ENCODE measurements around the gene MED13. TPM values are rescaled to one million over a fixed set of nuclear protein-coding genes. Genes with fewer than 3 reads are reported as not detected.

The MED13 gene
- total RNA-seq, 1 experiment from 2014 or later = 96.0 TPM

- no peak for ATAC-seq
- H4K20me1 ChIP-seq (ENCODE audit: insufficient read depth) = peaks cover 21% of the 10 kb centered on the region; the same call in 1 of the 2 replicates
- H3K27ac ChIP-seq (ENCODE audit: low read depth, low read length) = no peak overlapping the region
- TF ChIP-seq FOSL1 (IDR thresholded peaks at IDR 0.05; ENCODE audit: low read depth) (no peak), ZFX (IDR thresholded peaks at IDR 0.05) (no peak), CTCF (IDR thresholded peaks at IDR 0.05 in 2 of 3, conservative IDR thresholded peaks at IDR 0.05 in 1 of 3; ENCODE audit: borderline replicate concordance in 1 of 3, insufficient read depth in 1 of 3, low read depth in 2 of 3, low read length in 2 of 3) (no peak), JUND (IDR thresholded peaks at IDR 0.05) (no peak), EZH2 (IDR thresholded peaks at IDR 0.05) (no peak), POLR2AphosphoS5 (IDR thresholded peaks at IDR 0.05; ENCODE audit: low read depth, low read length) (no peak), ELF1 (IDR thresholded peaks at IDR 0.05; ENCODE audit: borderline replicate concordance, low read depth) (no peak), CEBPB (IDR thresholded peaks at IDR 0.05; ENCODE audit: low read depth) (no peak), EZH2phosphoT487 (IDR thresholded peaks at IDR 0.05; ENCODE audit: borderline replicate concordance) (no peak), POLR2A (IDR thresholded peaks at IDR 0.05; ENCODE audit: borderline replicate concordance, extremely low read depth, insufficient read depth, insufficient read length) (no peak), YY1 (IDR thresholded peaks at IDR 0.05; ENCODE audit: extremely low read depth, insufficient replicate concordance, low read depth, low read length) (no peak), RAD21 (IDR thresholded peaks at IDR 0.05; ENCODE audit: low read depth) (no peak), ATF3 (IDR thresholded peaks at IDR 0.05) (no peak), MAX (IDR thresholded peaks at IDR 0.05) (no peak), SRF (IDR thresholded peaks at IDR 0.05; ENCODE audit: low read depth) (no peak), EGR1 (IDR thresholded peaks at IDR 0.05; ENCODE audit: low read depth) (no peak), CBX3 (IDR thresholded peaks at IDR 0.05; ENCODE audit: low read depth) (no peak), TCF7L2 (IDR thresholded peaks at IDR 0.05; ENCODE audit: borderline replicate concordance, extremely low read depth, insufficient read depth, insufficient read length) (no peak), SP1 (IDR thresholded peaks at IDR 0.05; ENCODE audit: low read depth) (no peak), REST (IDR thresholded peaks at IDR 0.05; ENCODE audit: low read depth) (no peak)
- ChIA-PET POLR2A (no interaction called here), RAD21 (ENCODE audit: low non-redundant PET in 1 of 2, low total read pairs in 2 of 2, uncharacterized antibody in 2 of 2, unreplicated experiment in 2 of 2) (no interaction called here), CTCF (no interaction called here)
- peaks cover 97% of the 10 kb centered on the region for H3K79me2 ChIP-seq (ENCODE audit: insufficient read depth, low read length)
- DNase-seq (ENCODE audit: low read depth, low spot score) = no peak
- no peak overlapping the region for H2AFZ ChIP-seq (ENCODE audit: low read depth, low read length, poor library complexity, severe bottlenecking)
- H3K27me3 ChIP-seq (ENCODE audit: insufficient read depth, low read length) = no peaks in the 10 kb centered on the region
- no peak overlapping the region for H3K4me3 ChIP-seq (replicated peaks in 1 of 2; ENCODE audit: low read depth in 1 of 2, low read length in 2 of 2)
- BruUV-seq (replicated peaks) = no TSS peak
- no peaks in the 10 kb centered on the region for H3K4me1 ChIP-seq (ENCODE audit: control insufficient read depth in 1 of 2, insufficient read depth in 2 of 2, low read length in 2 of 2)
- no peaks in the 10 kb centered on the region for H3K9me2 ChIP-seq (ENCODE audit: insufficient read depth)
- H3K4me2 ChIP-seq (ENCODE audit: low read length) = no peak overlapping the region
- no peaks in the 10 kb centered on the region for H3K9me3 ChIP-seq (ENCODE audit: control insufficient read depth in 1 of 2, insufficient read depth in 1 of 2, low read depth in 1 of 2, low read length in 2 of 2)
- no peak overlapping the region for H3K9ac ChIP-seq (ENCODE audit: low read length)
- H3K36me3 ChIP-seq (ENCODE audit: control insufficient read depth in 1 of 2, insufficient read depth in 2 of 2, low read length in 2 of 2) = peaks cover 51 to 57% of the 10 kb centered on the region in 2 experiments
- intact Hi-C loops (cut with micrococcal nuclease) = no loop called here
These were observed 31.8 kb downstream of the MED13 start for GRCh38 chr17:62033317-62033716.

Data from HCT116 (cell line).